ENCODE data around the gene GDF15. TPM values are rescaled to one million over a fixed set of nuclear protein-coding genes. Genes with fewer than 3 reads are reported as not detected.

GDF15 gene
- total RNA-seq, 2 experiments from 2014 or later, result not detected

- ChIA-PET POLR2A (no interaction called here), CTCF (no interaction called here)
These were observed 22.1 kb downstream of the GDF15 start for GRCh38 chr19:18408053-18408476.

- POLR2A ChIA-PET, result no interaction called here
- CTCF ChIA-PET, result interaction anchor here (1.3 to 9.2 kb wide), 2 partner anchors 24 to 71 kb away, joined by 4 to 107 read pairs; partner anchors contain the start of gene GDF15
These were observed 26.8 kb downstream of the GDF15 start for GRCh38 chr19:18412610-18413239.

GRCh38 chr19:18414504-18415177, 28.7 kb downstream of the GDF15 start:
- POLR2A ChIA-PET, result interaction anchor here (0.9 kb wide), 1 partner anchor 134 kb away, joined by 3 read pairs; the partner anchor contains the start of gene JUND
- CTCF ChIA-PET, result interaction anchor here (0.5 to 9.2 kb wide), 3 partner anchors 26 to 87 kb away, joined by 3 to 107 read pairs (median 4); partner anchors contain the start of gene GDF15

GRCh38 chr19:18415178-18415867, 29.4 kb downstream of the GDF15 start:
- ChIA-PET CTCF (interaction anchor here (0.5 to 9.2 kb wide), 3 partner anchors 27 to 87 kb away, joined by 3 to 107 read pairs (median 4); partner anchors contain the start of gene GDF15), POLR2A (interaction anchor here (1.0 to 5.4 kb wide), 3 partner anchors 94 to 135 kb away, joined by 3 to 36 read pairs (median 5); partner anchors contain the start of gene JUND)

- CTCF ChIA-PET, result interaction anchor here (0.5 to 9.2 kb wide), 5 partner anchors 15 to 304 kb away, joined by 3 to 107 read pairs (median 4); partner anchors contain the start of gene GDF15
- POLR2A ChIA-PET, result interaction anchor here (0.6 to 5.4 kb wide), 7 partner anchors 40 to 417 kb away, joined by 3 to 36 read pairs (median 6); partner anchors contain the start of gene JUND
These were observed 30.9 kb downstream of the GDF15 start for GRCh38 chr19:18416778-18417249.

GRCh38 chr19:18417250-18418028, 31.5 kb downstream of the GDF15 start:
- CTCF ChIA-PET, result interaction anchor here (1.3 to 9.2 kb wide), 5 partner anchors 14 to 304 kb away, joined by 3 to 107 read pairs (median 5); partner anchors contain the start of gene GDF15

GRCh38 chr19:18418029-18418482, 32.1 kb downstream of the GDF15 start:
- CTCF ChIA-PET, result interaction anchor here (1.1 to 9.2 kb wide), 5 partner anchors 29 to 166 kb away, joined by 4 to 107 read pairs (median 5); partner anchors contain the start of gene GDF15
- POLR2A ChIA-PET, result interaction anchor here (1.0 to 5.4 kb wide), 4 partner anchors 11 to 138 kb away, joined by 3 to 36 read pairs (median 6); partner anchors contain the start of gene JUND

More at GRCh38 chr19:18417250-18418028, 31.5 kb downstream of the GDF15 start:
- POLR2A ChIA-PET, result interaction anchor here (0.6 to 5.4 kb wide), 7 partner anchors 40 to 418 kb away, joined by 3 to 36 read pairs (median 6); partner anchors contain the start of gene JUND

GRCh38 chr19:18418483-18419194, 32.7 kb downstream of the GDF15 start:
- CTCF ChIA-PET, result interaction anchor here (0.7 to 1.9 kb wide), 10 partner anchors 7 to 214 kb away, joined by 3 to 9 read pairs (median 4); no protein-coding TSS in a partner anchor
- POLR2A ChIA-PET, result interaction anchor here (0.8 to 5.4 kb wide), 7 partner anchors 10 to 414 kb away, joined by 3 to 36 read pairs (median 5); partner anchors contain the start of gene JUND

- ChIA-PET POLR2A (interaction anchor here (0.6 to 5.4 kb wide), 8 partner anchors 10 to 413 kb away, joined by 3 to 36 read pairs (median 6); partner anchors contain the start of gene JUND), CTCF (interaction anchor here (0.7 to 2.1 kb wide), 12 partner anchors 8 to 214 kb away, joined by 3 to 9 read pairs (median 5); no protein-coding TSS in a partner anchor)
These were observed 33.3 kb downstream of the GDF15 start, which contains the start of gene SSBP4 for GRCh38 chr19:18419195-18419698. SSBP4 (plus strand) TSS chr19:18419398; CDS start chr19:18419649, 251 bp downstream.

GRCh38 chr19:18419699-18420460, 33.9 kb downstream of the GDF15 start:
- ChIA-PET POLR2A (interaction anchor here (0.6 to 5.4 kb wide), 4 partner anchors 20 to 413 kb away, joined by 3 to 36 read pairs (median 6); partner anchors contain the start of gene JUND), CTCF (interaction anchor here (0.7 to 2.1 kb wide), 12 partner anchors 9 to 215 kb away, joined by 3 to 6 read pairs (median 3); no protein-coding TSS in a partner anchor)

- CTCF ChIA-PET, result interaction anchor here (0.9 to 2.1 kb wide), 6 partner anchors 8 to 41 kb away, joined by 3 to 6 read pairs (median 4); no protein-coding TSS in a partner anchor
These were observed 35.0 kb downstream of the GDF15 start for GRCh38 chr19:18420930-18421329.

GRCh38 chr19:18421371-18421959, 35.5 kb downstream of the GDF15 start:
- CTCF ChIA-PET, result interaction anchor here (0.6 to 1.9 kb wide), 4 partner anchors 8 to 102 kb away, joined by 3 to 5 read pairs (median 4); no protein-coding TSS in a partner anchor
- POLR2A ChIA-PET, result interaction anchor here (0.6 to 1.7 kb wide), 5 partner anchors 63 to 166 kb away, joined by 3 to 11 read pairs (median 3); partner anchors contain the start of gene JUND

More at GRCh38 chr19:18420930-18421329, 35.0 kb downstream of the GDF15 start:
- POLR2A ChIA-PET, result interaction anchor here (0.5 to 1.7 kb wide), 4 partner anchors 83 to 496 kb away, joined by 3 to 7 read pairs (median 4); partner anchors contain the start of gene JUND

- ChIA-PET CTCF (interaction anchor here (1.0 kb wide), 1 partner anchor 36 kb away, joined by 3 read pairs; no protein-coding TSS in a partner anchor), POLR2A (interaction anchor here (1.7 kb wide), 1 partner anchor 142 kb away, joined by 7 read pairs; the partner anchor contains the start of gene JUND)
These were observed 36.7 kb downstream of the GDF15 start for GRCh38 chr19:18422530-18423191.
